Transverse colon (tissue), 4 donors: ENCODE results near the gene HCFC1. TPM values are rescaled to one million over a fixed set of nuclear protein-coding genes. Genes with fewer than 3 reads are reported as not detected.

Source experiments
- DNase-seq: peaks from one replicate; pipeline ENCODE4 v3.0.0-alpha.2; 2019
- H3K27ac ChIP-seq, 4 donors: fragments of 200-600 bp; sonication (generic); 2 replicates each; pipeline ENCODE4 v1.5.1; 2016 to 2018; ENCODE audit warnings: inconsistent platforms in 4 of 4
- H3K27me3 ChIP-seq: fragments of 200-600 bp; sonication (generic); 2 replicates; pipeline ENCODE4 v1.5.1; 2017; ENCODE audit warnings: inconsistent platforms
- H3K36me3 ChIP-seq, 4 donors: fragments of 200-600 bp; sonication (generic); 2 replicates each; pipeline ENCODE4 v1.5.1; 2017 to 2019; ENCODE audit warnings: inconsistent platforms in 4 of 4
- H3K4me1 ChIP-seq, 4 donors: fragments of 200-600 bp; sonication (generic); 2 replicates each; pipeline ENCODE4 v1.5.1; 2017 to 2020; ENCODE audit warnings: inconsistent platforms in 4 of 4
- H3K4me3 ChIP-seq, 4 donors: fragments of 200-600 bp; sonication (generic); 1 replicate in 1 of 4; 2 replicates in 3 of 4; pipeline versions ENCODE4 v1.5.1 to v1.6.1; 2017 to 2019; ENCODE audit warnings: inconsistent platforms in 4 of 4
- H3K9me3 ChIP-seq, 2 donors: fragments of 200-600 bp; sonication (generic); 2 replicates each; pipeline ENCODE4 v1.5.1; 2017 to 2019; ENCODE audit warnings: inconsistent platforms in 2 of 2
- EP300 ChIP-seq: sonication (generic); formaldehyde crosslinking; IDR thresholded peaks from one replicate; pipeline ENCODE4 v1.6.1; 2017; ENCODE audit warnings: antibody characterized with exemption, low read depth
- POLR2A ChIP-seq: fragments of 450-650 bp; IDR thresholded peaks from one replicate; pipeline ENCODE4 v1.6.1; 2016; ENCODE audit warnings: antibody characterized with exemption, mild to moderate bottlenecking, moderate library complexity
- POLR2AphosphoS5 ChIP-seq, 3 donors: sonication (generic); formaldehyde crosslinking; IDR thresholded peaks; one replicate each; pipeline ENCODE4 v1.6.1; 2016; ENCODE audit warnings: antibody characterized with exemption in 3 of 3
- WGBS, 2 donors: methylation state at CpG; one replicate each; pipeline ENCODE4 v1.1.5; 2018; ENCODE audit warnings: low coverage in 1 of 2; 5-methylcytosine and 5-hydroxymethylcytosine counted together
- in situ Hi-C, 4 donors: fragments of 200-750 bp; cut with MboI; loops; one replicate each; pipeline versions ENCODE4 v1.15.0 to v1.15.1; 2017; ENCODE audit warnings: low sequenced_read_pairs in 3 of 4, low pct_ligation_motif_present in 1 of 4, low pct_unique_long_range_greater_than_20kb in 1 of 4
- intact Hi-C: fragments of 100-400 bp; cut with DNase I; formaldehyde crosslinking; loops from one replicate; pipeline ENCODE4 v1.15.1; 2023; ENCODE audit warnings: low total_unique reads
- total RNA-seq, 4 donors: library from RNA; depleted of rRNA; stranded (reverse); fragments of >200 nt; gene quantifications; one replicate each; pipeline ENCODE4 v1.1.0, GENCODE V29; 2016
- TF ChIP-seq, protein P1 (sequence below), 5 experiments: fragments of 200-600 bp in 3 of 5; fragments of 450-650 bp in 2 of 5; sonication (generic) in 3 of 5; IDR thresholded peaks; 1 replicate in 2 of 5; 2 replicates in 3 of 5; pipeline ENCODE4 v1.5.1; 2016 to 2017; ENCODE audit warnings: antibody characterized with exemption in 5 of 5, inconsistent platforms in 3 of 5, mild to moderate bottlenecking in 2 of 5, moderate library complexity in 1 of 5

HCFC1 gene
- total RNA-seq, 4 donors from 2014 or later = 34.0 to 68.5 (median 49.8) TPM

GRCh38 chrX:153922932-153923857, 48.4 kb downstream of the HCFC1 start:
- intact Hi-C loops = no loop called here
- H3K27ac ChIP-seq = peak overlapping the region in 3 of 4 donors; percentile 9 to 99 (median 98)
- DNase-seq = peak; percentile 72

GRCh38 chrX:153921511-153922446, 49.8 kb downstream of the HCFC1 start:
- H3K4me3 ChIP-seq = no peak overlapping the region
- H3K27ac ChIP-seq = peak overlapping the region in 3 of 4 donors; percentile 8 to 62 (median 42)
- no peak for DNase-seq
- WGBS, 2 donors = 81% methylated on average over 31 of the region's 40 CpGs; no CpG with 5 or more reads in 1 of the 2 donors
- no peaks in the 10 kb centered on the region for H3K9me3 ChIP-seq
- TF ChIP-seq EP300 (no peak), POLR2A (no peak), POLR2AphosphoS5 (IDR thresholded peaks at IDR 0.05) (no peak)
- TF ChIP-seq, protein P1, sequence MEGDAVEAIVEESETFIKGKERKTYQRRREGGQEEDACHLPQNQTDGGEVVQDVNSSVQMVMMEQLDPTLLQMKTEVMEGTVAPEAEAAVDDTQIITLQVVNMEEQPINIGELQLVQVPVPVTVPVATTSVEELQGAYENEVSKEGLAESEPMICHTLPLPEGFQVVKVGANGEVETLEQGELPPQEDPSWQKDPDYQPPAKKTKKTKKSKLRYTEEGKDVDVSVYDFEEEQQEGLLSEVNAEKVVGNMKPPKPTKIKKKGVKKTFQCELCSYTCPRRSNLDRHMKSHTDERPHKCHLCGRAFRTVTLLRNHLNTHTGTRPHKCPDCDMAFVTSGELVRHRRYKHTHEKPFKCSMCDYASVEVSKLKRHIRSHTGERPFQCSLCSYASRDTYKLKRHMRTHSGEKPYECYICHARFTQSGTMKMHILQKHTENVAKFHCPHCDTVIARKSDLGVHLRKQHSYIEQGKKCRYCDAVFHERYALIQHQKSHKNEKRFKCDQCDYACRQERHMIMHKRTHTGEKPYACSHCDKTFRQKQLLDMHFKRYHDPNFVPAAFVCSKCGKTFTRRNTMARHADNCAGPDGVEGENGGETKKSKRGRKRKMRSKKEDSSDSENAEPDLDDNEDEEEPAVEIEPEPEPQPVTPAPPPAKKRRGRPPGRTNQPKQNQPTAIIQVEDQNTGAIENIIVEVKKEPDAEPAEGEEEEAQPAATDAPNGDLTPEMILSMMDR (IDR thresholded peaks at IDR 0.05) = no peak
- no peaks in the 10 kb centered on the region for H3K36me3 ChIP-seq
- in situ Hi-C loops = loop anchor here in 1 of 4 donors (25.0 kb wide), 1 partner anchor 109 kb away; no protein-coding TSS in a partner anchor
- H3K27me3 ChIP-seq = no peaks in the 10 kb centered on the region
- H3K4me1 ChIP-seq = peaks cover 0 to 31% (median 6%) of the 10 kb centered on the region in 4 donors
- intact Hi-C loops = no loop called here

More at GRCh38 chrX:153922932-153923857, 48.4 kb downstream of the HCFC1 start:
- H3K9me3 ChIP-seq = no peaks in the 10 kb centered on the region
- in situ Hi-C loops = loop anchor here in 1 of 4 donors (25.0 kb wide), 1 partner anchor 111 kb away; no protein-coding TSS in a partner anchor
- TF ChIP-seq EP300 (no peak), POLR2AphosphoS5 (IDR thresholded peaks at IDR 0.05) (no peak), POLR2A (no peak)
- TF ChIP-seq, protein P1 (IDR thresholded peaks at IDR 0.05) = peak; percentile 10 to 42 (median 36)
- 61% methylated on average over 25 of the region's 25 CpGs; no CpG with 5 or more reads in 1 of the 2 donors for WGBS, 2 donors
- peaks cover 0 to 35% (median 13%) of the 10 kb centered on the region in 4 donors for H3K4me1 ChIP-seq
- no peaks in the 10 kb centered on the region for H3K27me3 ChIP-seq
- no peak overlapping the region for H3K4me3 ChIP-seq
- H3K36me3 ChIP-seq = no peaks in the 10 kb centered on the region

DNA sequence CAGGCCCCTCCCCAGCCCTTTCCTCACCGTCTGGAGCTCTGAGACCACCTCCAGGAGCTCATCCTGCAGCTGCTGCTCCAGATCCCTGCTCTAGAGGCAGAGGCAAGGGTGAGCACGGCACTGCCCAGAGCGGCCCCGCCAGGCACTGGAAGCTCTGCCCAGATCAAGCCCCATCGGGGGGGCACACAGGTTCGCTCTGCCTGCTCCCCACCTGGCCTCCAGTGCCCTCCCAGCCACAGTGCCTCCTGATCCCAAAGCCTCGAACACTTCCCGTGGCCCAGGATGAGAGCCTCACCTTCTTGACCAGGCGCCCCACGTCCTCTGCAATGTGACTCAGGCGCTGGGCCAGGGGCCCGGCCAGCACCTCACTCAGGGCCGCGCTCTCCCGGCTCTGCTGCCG, 50.5 kb downstream of the HCFC1 start:
- Histone ChIP-seq H3K4me3 (no peak overlapping the region), H3K27me3 (no peaks in the 10 kb centered on the region), H3K9me3 (no peaks in the 10 kb centered on the region), H3K27ac (peak overlapping the region in 3 of 4 donors; percentile 8 to 62 (median 42)), H3K36me3 (no peaks in the 10 kb centered on the region), H3K4me1 (peaks cover 0 to 25% (median 3%) of the 10 kb centered on the region in 4 donors)
- DNase-seq = no peak
- TF ChIP-seq, protein P1 (IDR thresholded peaks at IDR 0.05) = no peak
- no peak for TF ChIP-seq POLR2AphosphoS5 (IDR thresholded peaks at IDR 0.05)
- TF ChIP-seq POLR2A = no peak
- no peak for TF ChIP-seq EP300
- intact Hi-C loops = no loop called here
- in situ Hi-C loops = loop anchor here in 1 of 4 donors (25.0 kb wide), 1 partner anchor 109 kb away; no protein-coding TSS in a partner anchor
- WGBS, 2 donors = 86% methylated on average over 9 of the region's 16 CpGs; no CpG with 5 or more reads in 1 of the 2 donors
